ENCODE results near the gene RIMKLB. TPM values are rescaled to one million over a fixed set of nuclear protein-coding genes. Genes with fewer than 3 reads are reported as not detected.

Gene RIMKLB
- total and polyA plus RNA-seq, 8 donors = 27.3 to 162 (median 124) TPM

GRCh38 chr12:8821591-8821990 is 123.8 kb downstream of the RIMKLB start:
- DNase-seq (no peak), ATAC-seq (no peak)
- no peaks in the 10 kb centered on the region for H3K36me3 ChIP-seq
- H3K9me3 ChIP-seq = no peaks in the 10 kb centered on the region
- no peak overlapping the region for H3K27ac ChIP-seq
- no peak overlapping the region for H3K4me3 ChIP-seq
- intact Hi-C loops (cut with DNase I) = loop anchor here in 1 of 2 donors (5.0 kb wide), 1 partner anchor 139 kb away; no protein-coding TSS in a partner anchor
- no peaks in the 10 kb centered on the region for H3K27me3 ChIP-seq
- H3K4me1 ChIP-seq = no peaks in the 10 kb centered on the region
- TF ChIP-seq, protein P1, sequence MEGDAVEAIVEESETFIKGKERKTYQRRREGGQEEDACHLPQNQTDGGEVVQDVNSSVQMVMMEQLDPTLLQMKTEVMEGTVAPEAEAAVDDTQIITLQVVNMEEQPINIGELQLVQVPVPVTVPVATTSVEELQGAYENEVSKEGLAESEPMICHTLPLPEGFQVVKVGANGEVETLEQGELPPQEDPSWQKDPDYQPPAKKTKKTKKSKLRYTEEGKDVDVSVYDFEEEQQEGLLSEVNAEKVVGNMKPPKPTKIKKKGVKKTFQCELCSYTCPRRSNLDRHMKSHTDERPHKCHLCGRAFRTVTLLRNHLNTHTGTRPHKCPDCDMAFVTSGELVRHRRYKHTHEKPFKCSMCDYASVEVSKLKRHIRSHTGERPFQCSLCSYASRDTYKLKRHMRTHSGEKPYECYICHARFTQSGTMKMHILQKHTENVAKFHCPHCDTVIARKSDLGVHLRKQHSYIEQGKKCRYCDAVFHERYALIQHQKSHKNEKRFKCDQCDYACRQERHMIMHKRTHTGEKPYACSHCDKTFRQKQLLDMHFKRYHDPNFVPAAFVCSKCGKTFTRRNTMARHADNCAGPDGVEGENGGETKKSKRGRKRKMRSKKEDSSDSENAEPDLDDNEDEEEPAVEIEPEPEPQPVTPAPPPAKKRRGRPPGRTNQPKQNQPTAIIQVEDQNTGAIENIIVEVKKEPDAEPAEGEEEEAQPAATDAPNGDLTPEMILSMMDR (IDR thresholded peaks at IDR 0.05) = no peak

- no peak within 1 kb of the TSS for H3K4me3 ChIP-seq
- no peak for ATAC-seq
- H3K27ac ChIP-seq = no peak within 1 kb of the TSS
- H3K4me1 ChIP-seq = no peaks in the 10 kb centered on the region
- H3K36me3 ChIP-seq = no peaks in the 10 kb centered on the region
- no peaks in the 10 kb centered on the region for H3K27me3 ChIP-seq
- intact Hi-C loops (cut with DNase I) = loop anchor here in 1 of 2 donors (5.0 kb wide), 1 partner anchor 140 kb away; no protein-coding TSS in a partner anchor
- TF ChIP-seq, protein P1 (IDR thresholded peaks at IDR 0.05) = no peak
- DNase-seq = no peak
- no peaks in the 10 kb centered on the region for H3K9me3 ChIP-seq
These were observed 124.5 kb downstream of the RIMKLB start, which contains the start of gene A2ML1 for GRCh38 chr12:8822298-8822697. A2ML1 (plus strand) TSS chr12:8822621; CDS start chr12:8822652, 31 bp downstream.

DNA sequence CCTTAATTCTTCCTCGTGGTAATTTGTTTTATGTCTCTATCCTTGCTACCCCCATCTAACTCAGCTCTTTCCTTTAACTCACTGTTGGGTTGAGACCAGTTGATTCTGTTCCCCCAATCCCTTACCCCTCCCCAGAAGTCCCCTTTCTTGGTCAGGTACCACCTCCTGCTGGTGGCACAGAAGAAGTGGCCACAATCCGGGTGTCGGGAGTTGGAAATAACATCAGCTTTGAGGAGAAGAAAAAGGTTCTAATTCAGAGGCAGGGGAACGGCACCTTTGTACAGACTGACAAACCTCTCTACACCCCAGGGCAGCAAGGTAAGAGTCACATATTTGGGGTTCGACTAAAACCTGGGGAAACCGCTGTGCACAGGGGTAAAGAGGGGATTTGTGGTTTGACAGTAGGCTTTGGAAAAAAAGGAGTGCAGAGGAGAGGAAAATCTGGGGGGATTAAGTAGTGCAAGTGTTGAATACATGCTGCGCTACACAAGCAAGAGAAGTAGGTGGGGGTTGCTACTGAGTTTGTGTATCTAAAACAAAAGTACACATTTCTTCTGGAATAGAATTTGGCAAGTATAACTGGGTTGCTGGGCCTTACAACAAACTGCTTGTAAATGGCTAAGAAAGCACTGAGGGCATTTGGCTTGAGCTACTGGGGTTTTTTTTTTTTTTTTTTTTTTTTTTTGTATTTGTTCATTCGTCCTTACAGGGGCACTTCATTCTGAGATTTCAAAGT is 125.9 kb downstream of the RIMKLB start:
- Histone ChIP-seq H3K36me3 (no peaks in the 10 kb centered on the region), H3K9me3 (no peaks in the 10 kb centered on the region), H3K4me3 (no peak overlapping the region), H3K4me1 (no peaks in the 10 kb centered on the region), H3K27ac (no peak overlapping the region), H3K27me3 (no peaks in the 10 kb centered on the region)
- intact Hi-C loops (cut with DNase I) = loop anchor here in 1 of 2 donors (5.0 kb wide), 1 partner anchor 141 kb away; no protein-coding TSS in a partner anchor
- ATAC-seq (peak; percentile 83), DNase-seq (peak in 2 of 4 donors; percentile 12 to 39)
- TF ChIP-seq, protein P1 (IDR thresholded peaks at IDR 0.05) = peak; percentile 39 to 40

DNA sequence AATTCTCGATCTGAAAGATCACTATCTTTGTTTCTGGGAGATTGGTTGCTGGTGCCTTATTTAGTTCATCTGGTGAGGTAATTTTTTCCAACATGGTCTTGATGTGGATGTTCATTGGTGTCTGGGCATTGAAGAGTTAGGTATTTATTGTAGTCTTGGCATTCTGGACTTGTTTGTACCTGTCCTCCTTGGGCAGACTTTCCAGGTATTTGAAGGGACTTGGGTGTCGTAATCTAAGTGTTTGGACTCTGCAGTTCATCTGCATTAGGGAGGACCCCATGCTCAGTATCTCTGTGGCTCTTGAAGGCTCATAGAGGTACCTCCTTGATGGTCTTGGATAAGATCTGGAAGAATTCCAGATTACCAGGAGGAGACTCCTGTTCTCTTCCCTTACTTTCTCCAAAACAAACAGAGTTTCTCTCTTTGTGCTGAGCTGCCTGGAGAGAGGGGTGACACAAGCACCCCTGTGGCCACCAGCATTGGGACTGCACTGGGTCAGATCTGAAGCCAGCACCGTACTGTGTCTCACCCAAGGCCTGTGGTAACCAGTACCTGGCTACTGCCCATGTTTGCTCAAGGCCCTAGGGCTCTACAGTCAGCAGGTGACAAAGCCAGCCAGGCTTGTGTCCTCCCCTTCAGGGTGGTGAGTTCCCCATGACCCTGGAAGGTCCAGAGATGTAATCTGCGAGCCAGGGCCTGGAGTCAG is 129.9 kb downstream of the RIMKLB start:
- no peak for DNase-seq
- intact Hi-C loops (cut with DNase I) = no loop called here
- Histone ChIP-seq H3K36me3 (no peaks in the 10 kb centered on the region), H3K4me3 (no peak overlapping the region), H3K4me1 (no peaks in the 10 kb centered on the region), H3K27ac (no peak overlapping the region), H3K27me3 (no peaks in the 10 kb centered on the region), H3K9me3 (no peaks in the 10 kb centered on the region)
- TF ChIP-seq, protein P1 (IDR thresholded peaks at IDR 0.05) = no peak
- ATAC-seq = no peak

Data from left lung (tissue), 10 donors.